ENCODE data around the gene SLC35A5. TPM values are rescaled to one million over a fixed set of nuclear protein-coding genes. Genes with fewer than 3 reads are reported as not detected.

SLC35A5 gene
- total RNA-seq, 2 donors from 2014 or later = 24.3 to 33.6 TPM

GRCh38 chr3:112615989-112616731 lies 54.3 kb downstream of the SLC35A5 start:
- H3K27me3 ChIP-seq = no peaks in the 10 kb centered on the region
- no peak for DNase-seq
- intact Hi-C loops (cut with DNase I) = no loop called here
- no peaks in the 10 kb centered on the region for H3K36me3 ChIP-seq
- no peak overlapping the region for H3K9ac ChIP-seq (ENCODE audit: low read depth in 2 of 2, low read length in 2 of 2)
- H3K27ac ChIP-seq = no peak overlapping the region
- no peak for TF ChIP-seq CTCF (IDR thresholded peaks at IDR 0.05)
- H3K4me1 ChIP-seq = no peaks in the 10 kb centered on the region
- no peaks in the 10 kb centered on the region for H3K9me3 ChIP-seq
- no peak overlapping the region for H3K4me3 ChIP-seq

- no peaks in the 10 kb centered on the region for H3K36me3 ChIP-seq
Observed at GRCh38 chr3:112617285-112617684, 55.4 kb downstream of the SLC35A5 start.

GRCh38 chr3:112619295-112619694 lies 57.5 kb downstream of the SLC35A5 start:
- TF ChIP-seq CTCF (IDR thresholded peaks at IDR 0.05) = no peak
- no peak overlapping the region for H3K4me3 ChIP-seq
- H3K9me3 ChIP-seq = no peaks in the 10 kb centered on the region
- H3K4me1 ChIP-seq = no peaks in the 10 kb centered on the region
- H3K36me3 ChIP-seq = no peaks in the 10 kb centered on the region
- no peak overlapping the region for H3K9ac ChIP-seq (ENCODE audit: low read depth in 2 of 2, low read length in 2 of 2)
- no peak for DNase-seq
- H3K27me3 ChIP-seq = no peaks in the 10 kb centered on the region
- H3K27ac ChIP-seq = no peak overlapping the region
- intact Hi-C loops (cut with DNase I) = no loop called here

More at GRCh38 chr3:112617285-112617684, 55.4 kb downstream of the SLC35A5 start:
- Histone ChIP-seq H3K9ac (ENCODE audit: low read depth in 2 of 2, low read length in 2 of 2) (no peak overlapping the region), H3K27ac (no peak overlapping the region), H3K9me3 (no peaks in the 10 kb centered on the region), H3K4me1 (no peaks in the 10 kb centered on the region), H3K4me3 (no peak overlapping the region), H3K27me3 (no peaks in the 10 kb centered on the region)
- no peak for TF ChIP-seq CTCF (IDR thresholded peaks at IDR 0.05)
- intact Hi-C loops (cut with DNase I) = no loop called here
- no peak for DNase-seq

GRCh38 chr3:112623213-112623612 lies 61.4 kb downstream of the SLC35A5 start:
- no peak overlapping the region for H3K27ac ChIP-seq
- no peaks in the 10 kb centered on the region for H3K4me1 ChIP-seq
- no peaks in the 10 kb centered on the region for H3K36me3 ChIP-seq
- H3K27me3 ChIP-seq = no peaks in the 10 kb centered on the region
- TF ChIP-seq CTCF (IDR thresholded peaks at IDR 0.05) = no peak
- no peak overlapping the region for H3K9ac ChIP-seq (ENCODE audit: low read depth in 2 of 2, low read length in 2 of 2)
- DNase-seq = no peak
- H3K9me3 ChIP-seq = no peaks in the 10 kb centered on the region
- intact Hi-C loops (cut with DNase I) = no loop called here
- H3K4me3 ChIP-seq = no peak overlapping the region

- no peak for TF ChIP-seq CTCF (IDR thresholded peaks at IDR 0.05)
- Histone ChIP-seq H3K27ac (no peak overlapping the region), H3K9ac (ENCODE audit: low read depth in 2 of 2, low read length in 2 of 2) (no peak overlapping the region), H3K36me3 (no peaks in the 10 kb centered on the region), H3K27me3 (no peaks in the 10 kb centered on the region), H3K4me3 (no peak overlapping the region), H3K4me1 (no peaks in the 10 kb centered on the region), H3K9me3 (no peaks in the 10 kb centered on the region)
- intact Hi-C loops (cut with DNase I) = no loop called here
- no peak for DNase-seq
Observed at GRCh38 chr3:112623717-112624116, 61.9 kb downstream of the SLC35A5 start.
